Right atrium auricular region (tissue), 2 donors: ENCODE results near the gene APEX1. TPM values are rescaled to one million over a fixed set of nuclear protein-coding genes. Genes with fewer than 3 reads are reported as not detected.
A peak's percentile ranks its signal among the peaks of the same experiment; 100 is the strongest.

Source experiments
- DNase-seq: peaks from one replicate; pipeline ENCODE4 v3.0.0-alpha.2; 2019; ENCODE audit warnings: low spot score
- H3K27ac ChIP-seq, 2 donors: fragments of 200-600 bp; sonication (generic); 1 replicate in 1 of 2; 2 replicates in 1 of 2; pipeline ENCODE4 v1.5.1; 2016 to 2019
- H3K27me3 ChIP-seq, 2 donors: fragments of 200-600 bp; sonication (generic); one replicate each; pipeline versions ENCODE4 v1.5.1 to v1.6.0; 2017 to 2019
- H3K36me3 ChIP-seq: fragments of 200-600 bp; sonication (generic); one replicate; pipeline ENCODE4 v1.5.1; 2016
- H3K4me1 ChIP-seq, 2 donors: fragments of 200-600 bp; sonication (generic); one replicate each; pipeline versions ENCODE4 v1.5.1 to v1.6.0; 2017 to 2019
- H3K4me3 ChIP-seq, 2 donors: fragments of 200-600 bp; sonication (generic); 1 replicate in 1 of 2; 2 replicates in 1 of 2; pipeline ENCODE4 v1.5.1; 2017 to 2019; ENCODE audit warnings: mild to moderate bottlenecking in 1 of 2, moderate library complexity in 1 of 2
- H3K9me3 ChIP-seq, 2 donors: fragments of 200-600 bp; sonication (generic); one replicate each; pipeline ENCODE4 v1.5.1; 2019
- CTCF ChIP-seq, 2 donors: fragments of 200-600 bp; sonication (generic); IDR thresholded peaks; one replicate each; pipeline ENCODE4 v1.5.1; 2019; ENCODE audit warnings: antibody characterized with exemption in 2 of 2
- total RNA-seq, 2 donors: library from RNA; depleted of rRNA; stranded (reverse); fragments of >200 nt; gene quantifications; one replicate each; pipeline ENCODE4 v1.1.0, GENCODE V29; 2016

The APEX1 gene
- total RNA-seq, 2 donors from 2014 or later = 72.6 to 97.6 TPM

GRCh38 chr14:20415782-20416206 is 39.2 kb upstream of the APEX1 start:
- no peaks in the 10 kb centered on the region for H3K36me3 ChIP-seq
- H3K27me3 ChIP-seq = no peaks in the 10 kb centered on the region
- H3K4me3 ChIP-seq = no peak overlapping the region
- DNase-seq = no peak
- H3K9me3 ChIP-seq = no peaks in the 10 kb centered on the region
- H3K27ac ChIP-seq = no peak overlapping the region
- peaks cover 0 to 11% of the 10 kb centered on the region in 2 donors for H3K4me1 ChIP-seq
- peak in 1 of 2 donors; percentile 69 for TF ChIP-seq CTCF (IDR thresholded peaks at IDR 0.05)

DNA sequence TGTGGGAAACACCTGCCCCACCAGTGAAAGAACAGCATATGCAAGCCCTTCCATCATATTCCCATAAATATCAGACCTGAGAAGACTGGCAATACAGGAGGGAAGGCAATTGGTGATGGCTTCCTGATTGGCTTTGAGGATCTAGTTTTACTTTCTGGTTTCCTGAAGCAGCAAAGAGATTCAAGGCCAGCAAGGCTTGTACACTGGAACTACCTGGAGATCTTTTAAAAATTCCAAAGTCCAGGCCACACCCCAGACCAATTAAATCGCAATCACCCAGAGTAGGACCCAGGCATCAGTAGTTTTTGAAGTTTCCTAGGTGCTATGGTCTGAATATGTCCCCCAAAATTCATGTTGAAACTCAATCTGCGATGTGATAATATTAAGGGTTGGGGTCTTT is 38.8 kb upstream of the APEX1 start:
- no peaks in the 10 kb centered on the region for H3K36me3 ChIP-seq
- no peak overlapping the region for H3K27ac ChIP-seq
- no peak overlapping the region for H3K4me3 ChIP-seq

DNA sequence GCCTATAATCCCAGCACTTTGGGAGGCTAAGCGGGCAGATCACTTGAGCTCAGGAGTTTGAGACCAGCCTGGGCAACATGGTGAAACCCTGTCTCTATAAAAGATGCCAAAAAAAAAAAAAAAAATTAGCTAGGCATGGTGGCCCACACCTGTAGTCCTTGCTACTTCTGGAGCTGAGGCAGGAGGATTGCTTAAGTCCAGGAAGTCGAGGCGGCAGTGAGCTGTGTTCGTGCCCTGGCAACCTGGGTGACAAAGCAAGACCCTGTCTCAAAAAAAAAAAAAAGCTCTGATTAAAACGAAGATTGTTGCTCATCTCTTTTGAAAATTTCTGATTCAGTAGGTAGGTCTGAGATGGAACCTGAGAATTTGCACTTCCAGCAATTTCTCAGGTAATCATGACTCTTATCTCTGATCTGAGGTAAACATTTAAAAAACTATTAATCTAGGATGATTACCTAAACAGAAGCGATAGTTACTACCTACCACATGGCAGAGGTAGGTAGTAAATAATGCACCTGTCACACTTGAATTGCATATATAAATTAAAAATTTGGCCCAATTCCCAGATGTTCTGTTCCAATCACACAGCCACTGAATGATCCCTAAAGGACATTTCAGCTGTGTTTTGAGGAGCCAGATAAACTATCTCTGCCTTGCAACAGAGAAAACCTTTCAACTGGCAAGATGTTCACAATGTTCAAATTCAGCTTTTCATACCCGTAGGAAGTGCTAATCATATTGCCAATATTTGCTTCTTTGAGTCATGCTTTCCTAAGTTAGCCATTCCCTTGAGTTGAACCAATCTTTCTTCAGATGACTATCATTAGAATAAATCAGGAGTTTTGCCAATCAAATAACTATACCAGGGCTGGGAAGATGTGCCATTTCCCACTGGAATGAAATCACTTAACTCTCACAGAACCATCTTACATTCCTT is 37.5 kb upstream of the APEX1 start:
- no peak overlapping the region for H3K4me3 ChIP-seq
- no peak for DNase-seq
- H3K36me3 ChIP-seq = no peaks in the 10 kb centered on the region
- no peak overlapping the region for H3K27ac ChIP-seq
- H3K27me3 ChIP-seq = no peaks in the 10 kb centered on the region
- no peak for TF ChIP-seq CTCF (IDR thresholded peaks at IDR 0.05)
- no peaks in the 10 kb centered on the region for H3K9me3 ChIP-seq
- H3K4me1 ChIP-seq = peaks cover 0 to 6% of the 10 kb centered on the region in 2 donors

More for the DNA sequence above, 38.8 kb upstream of the APEX1 start:
- no peaks in the 10 kb centered on the region for H3K27me3 ChIP-seq
- no peak for TF ChIP-seq CTCF (IDR thresholded peaks at IDR 0.05)
- no peaks in the 10 kb centered on the region for H3K9me3 ChIP-seq
- no peak for DNase-seq
- peaks cover 0 to 11% of the 10 kb centered on the region in 2 donors for H3K4me1 ChIP-seq

DNA sequence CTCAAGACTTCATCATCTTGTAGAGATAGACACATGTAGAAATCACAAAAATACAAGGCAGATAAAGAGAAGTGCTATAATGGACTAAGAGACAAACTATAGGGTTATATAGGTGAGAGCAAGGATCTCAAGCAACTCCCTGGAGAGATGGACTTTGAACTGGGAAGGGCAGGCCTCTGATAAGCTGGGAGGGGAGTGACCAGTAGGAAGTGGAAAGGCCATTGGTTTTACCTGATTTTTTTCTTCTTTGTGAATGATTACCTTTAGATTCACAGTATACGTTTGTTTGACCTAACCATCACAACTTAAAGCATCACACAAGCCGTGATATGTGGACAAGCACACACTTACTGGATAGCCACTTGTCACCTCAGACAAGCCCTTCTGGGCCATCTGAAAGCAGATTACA is 36.5 kb upstream of the APEX1 start:
- no peaks in the 10 kb centered on the region for H3K9me3 ChIP-seq
- no peak overlapping the region for H3K27ac ChIP-seq
- H3K4me3 ChIP-seq = no peak overlapping the region
- DNase-seq = no peak
- peaks cover 0 to 6% of the 10 kb centered on the region in 2 donors for H3K4me1 ChIP-seq
- no peaks in the 10 kb centered on the region for H3K36me3 ChIP-seq
- no peak for TF ChIP-seq CTCF (IDR thresholded peaks at IDR 0.05)
- H3K27me3 ChIP-seq = no peaks in the 10 kb centered on the region

- no peak for DNase-seq
- H3K27me3 ChIP-seq = no peaks in the 10 kb centered on the region
- H3K4me3 ChIP-seq = no peak overlapping the region
- TF ChIP-seq CTCF (IDR thresholded peaks at IDR 0.05) = no peak
- H3K27ac ChIP-seq = no peak overlapping the region
- H3K4me1 ChIP-seq = no peaks in the 10 kb centered on the region
- H3K9me3 ChIP-seq = no peaks in the 10 kb centered on the region
- H3K36me3 ChIP-seq = no peaks in the 10 kb centered on the region
Observed at GRCh38 chr14:20419419-20419818, 35.6 kb upstream of the APEX1 start.
